NCI-H82 treated with DMSO at 0.1 percent for 48 hours (cell line): ENCODE results near the gene STMN1.
"Not testable (repeated sequence)": the region's sequence is repeated elsewhere in the genome, so short reads cannot be mapped to it uniquely, and the experiment has no call there.

Source experiments
- DNase-seq: peaks from one replicate; lab custom pipeline; 2025; ENCODE audit not compliant: unreplicated experiment; lab: John Stamatoyannopoulos, UW

The STMN1 gene

GRCh38 chr1:25905680-25906643 lies at the start of gene STMN1:
Gene STMN1 (minus strand): TSS chr1:25906419. CDS start chr1:25904676, 1,743 bp downstream.
- DNase-seq = peak; percentile 90

GRCh38 chr1:25955553-25955952 lies 49.3 kb upstream of the STMN1 start:
- DNase-seq = no peak

- no peak for DNase-seq
Observed at GRCh38 chr1:25954282-25954938, 48.2 kb upstream of the STMN1 start.

GRCh38 chr1:25952841-25953401 lies 46.7 kb upstream of the STMN1 start:
- DNase-seq = peak; percentile 100

GRCh38 chr1:25948641-25949040 lies 42.4 kb upstream of the STMN1 start:
- DNase-seq = no peak

GRCh38 chr1:25947027-25947426 lies 40.8 kb upstream of the STMN1 start:
- DNase-seq = no peak

- peak; percentile 93 for DNase-seq
Observed at GRCh38 chr1:25945761-25946160, 39.5 kb upstream of the STMN1 start.

GRCh38 chr1:25944986-25945385 lies 38.8 kb upstream of the STMN1 start:
- DNase-seq = no peak

GRCh38 chr1:25943511-25943910 lies 37.3 kb upstream of the STMN1 start:
- DNase-seq = not testable (repeated sequence)

- no peak for DNase-seq
Observed at GRCh38 chr1:25936947-25937346, 30.7 kb upstream of the STMN1 start.

- DNase-seq = no peak
Observed at GRCh38 chr1:25933479-25934365, 27.5 kb upstream of the STMN1 start.

GRCh38 chr1:25932811-25933400 lies 26.7 kb upstream of the STMN1 start:
- DNase-seq = not testable (repeated sequence)

- no peak for DNase-seq
Observed at GRCh38 chr1:25932321-25932720, 26.1 kb upstream of the STMN1 start.

GRCh38 chr1:25929016-25929415 lies 22.8 kb upstream of the STMN1 start:
- DNase-seq = no peak

- DNase-seq = peak; percentile 97
Observed at GRCh38 chr1:25927521-25928265, 21.5 kb upstream of the STMN1 start.

- no peak for DNase-seq
Observed at GRCh38 chr1:25926731-25927496, 20.7 kb upstream of the STMN1 start.

GRCh38 chr1:25924454-25924853 lies 18.2 kb upstream of the STMN1 start:
- no peak for DNase-seq

- no peak for DNase-seq
Observed at GRCh38 chr1:25922971-25923552, 16.8 kb upstream of the STMN1 start.
